ENCODE data around the gene GOLGA8J. TPM values are rescaled to one million over a fixed set of nuclear protein-coding genes. Genes with fewer than 3 reads are reported as not detected.

Gene GOLGA8J
- total and polyA plus RNA-seq, 4 donors, result 0.06 to 0.25 TPM; not detected in 2

GRCh38 chr15:30065025-30065801 is 17.5 kb upstream of the GOLGA8J start:
- Histone ChIP-seq H3K9ac (ENCODE audit: low read depth in 1 of 2, low read length in 2 of 2) (no peak overlapping the region), H3K36me3 (ENCODE audit: control insufficient read depth in 4 of 4, insufficient read depth in 3 of 4, low read depth in 1 of 4, low read length in 3 of 4) (no peaks in the 10 kb centered on the region), H3K4me1 (ENCODE audit: control insufficient read depth in 4 of 4, insufficient read depth in 4 of 4, low read length in 3 of 4) (peaks cover 0 to 8% (median 8%) of the 10 kb centered on the region in 4 donors), H3K27me3 (ENCODE audit: control insufficient read depth in 4 of 4, insufficient read depth in 4 of 4, low read length in 3 of 4) (no peaks in the 10 kb centered on the region), H3K9me3 (ENCODE audit: control insufficient read depth in 4 of 4, low read length in 3 of 4) (no peaks in the 10 kb centered on the region), H3K4me3 (ENCODE audit: low read depth in 1 of 3, low read length in 3 of 3) (no peak overlapping the region), H3K27ac (ENCODE audit: low read depth in 1 of 2, low read length in 2 of 2) (no peak overlapping the region)
- DNase-seq (ENCODE audit: low spot score), result no peak
- TF ChIP-seq HNF4A (conservative IDR thresholded peaks at IDR 0.05) (peak in 1 of 2 donors; percentile 21), RXRA (IDR thresholded peaks at IDR 0.05) (no peak)
- 62% methylated on average over 12 of the region's 12 CpGs for WGBS

DNA sequence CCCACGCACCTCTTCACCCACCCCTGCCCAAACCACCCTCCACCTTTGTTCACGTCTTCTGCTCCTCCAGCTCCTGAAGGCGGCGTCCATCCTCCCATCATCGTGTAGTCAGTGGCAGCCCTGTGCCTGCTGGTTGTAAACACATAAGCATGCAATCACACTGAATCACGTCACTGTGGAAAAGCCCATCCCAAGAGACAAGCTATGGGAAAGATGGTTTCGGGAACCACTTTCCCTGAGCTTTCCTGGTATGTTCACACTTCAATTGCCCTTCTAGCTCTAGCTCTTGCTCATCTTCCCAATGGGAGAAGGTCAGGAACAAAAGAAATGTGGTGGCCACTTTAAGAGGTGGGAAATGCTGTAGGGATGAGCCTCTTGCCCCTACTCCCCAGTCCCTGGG is 14.4 kb upstream of the GOLGA8J start:
- Histone ChIP-seq H3K9me3 (ENCODE audit: control insufficient read depth in 4 of 4, low read length in 3 of 4) (no peaks in the 10 kb centered on the region), H3K9ac (ENCODE audit: low read depth in 1 of 2, low read length in 2 of 2) (no peak overlapping the region), H3K27me3 (ENCODE audit: control insufficient read depth in 4 of 4, insufficient read depth in 4 of 4, low read length in 3 of 4) (no peaks in the 10 kb centered on the region), H3K27ac (ENCODE audit: low read depth in 1 of 2, low read length in 2 of 2) (no peak overlapping the region), H3K4me3 (ENCODE audit: low read depth in 1 of 3, low read length in 3 of 3) (no peak overlapping the region), H3K36me3 (ENCODE audit: control insufficient read depth in 4 of 4, insufficient read depth in 3 of 4, low read depth in 1 of 4, low read length in 3 of 4) (no peaks in the 10 kb centered on the region), H3K4me1 (ENCODE audit: control insufficient read depth in 4 of 4, insufficient read depth in 4 of 4, low read length in 3 of 4) (peaks cover 0 to 8% (median 8%) of the 10 kb centered on the region in 4 donors)
- TF ChIP-seq FOXA2 (IDR thresholded peaks at IDR 0.05), result no peak
- TF ChIP-seq, protein P1, sequence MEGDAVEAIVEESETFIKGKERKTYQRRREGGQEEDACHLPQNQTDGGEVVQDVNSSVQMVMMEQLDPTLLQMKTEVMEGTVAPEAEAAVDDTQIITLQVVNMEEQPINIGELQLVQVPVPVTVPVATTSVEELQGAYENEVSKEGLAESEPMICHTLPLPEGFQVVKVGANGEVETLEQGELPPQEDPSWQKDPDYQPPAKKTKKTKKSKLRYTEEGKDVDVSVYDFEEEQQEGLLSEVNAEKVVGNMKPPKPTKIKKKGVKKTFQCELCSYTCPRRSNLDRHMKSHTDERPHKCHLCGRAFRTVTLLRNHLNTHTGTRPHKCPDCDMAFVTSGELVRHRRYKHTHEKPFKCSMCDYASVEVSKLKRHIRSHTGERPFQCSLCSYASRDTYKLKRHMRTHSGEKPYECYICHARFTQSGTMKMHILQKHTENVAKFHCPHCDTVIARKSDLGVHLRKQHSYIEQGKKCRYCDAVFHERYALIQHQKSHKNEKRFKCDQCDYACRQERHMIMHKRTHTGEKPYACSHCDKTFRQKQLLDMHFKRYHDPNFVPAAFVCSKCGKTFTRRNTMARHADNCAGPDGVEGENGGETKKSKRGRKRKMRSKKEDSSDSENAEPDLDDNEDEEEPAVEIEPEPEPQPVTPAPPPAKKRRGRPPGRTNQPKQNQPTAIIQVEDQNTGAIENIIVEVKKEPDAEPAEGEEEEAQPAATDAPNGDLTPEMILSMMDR (IDR thresholded peaks at IDR 0.05; ENCODE audit: low read depth, low read length, missing input control), result no peak
- no peak for TF ChIP-seq TAF1 (conservative IDR thresholded peaks at IDR 0.05)
- TF ChIP-seq EGR1 (IDR thresholded peaks at IDR 0.05; ENCODE audit: low read depth in 2 of 2), result no peak
- no peak for TF ChIP-seq YY1 (IDR thresholded peaks at IDR 0.05)
- TF ChIP-seq, protein P2, sequence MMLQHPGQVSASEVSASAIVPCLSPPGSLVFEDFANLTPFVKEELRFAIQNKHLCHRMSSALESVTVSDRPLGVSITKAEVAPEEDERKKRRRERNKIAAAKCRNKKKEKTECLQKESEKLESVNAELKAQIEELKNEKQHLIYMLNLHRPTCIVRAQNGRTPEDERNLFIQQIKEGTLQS (IDR thresholded peaks at IDR 0.05), result no peak
- no peak for TF ChIP-seq SP1 (IDR thresholded peaks at IDR 0.05)
- TF ChIP-seq RXRA (IDR thresholded peaks at IDR 0.05), result no peak
- no peak for TF ChIP-seq RAD21 (IDR thresholded peaks at IDR 0.05)
- TF ChIP-seq, protein P3, sequence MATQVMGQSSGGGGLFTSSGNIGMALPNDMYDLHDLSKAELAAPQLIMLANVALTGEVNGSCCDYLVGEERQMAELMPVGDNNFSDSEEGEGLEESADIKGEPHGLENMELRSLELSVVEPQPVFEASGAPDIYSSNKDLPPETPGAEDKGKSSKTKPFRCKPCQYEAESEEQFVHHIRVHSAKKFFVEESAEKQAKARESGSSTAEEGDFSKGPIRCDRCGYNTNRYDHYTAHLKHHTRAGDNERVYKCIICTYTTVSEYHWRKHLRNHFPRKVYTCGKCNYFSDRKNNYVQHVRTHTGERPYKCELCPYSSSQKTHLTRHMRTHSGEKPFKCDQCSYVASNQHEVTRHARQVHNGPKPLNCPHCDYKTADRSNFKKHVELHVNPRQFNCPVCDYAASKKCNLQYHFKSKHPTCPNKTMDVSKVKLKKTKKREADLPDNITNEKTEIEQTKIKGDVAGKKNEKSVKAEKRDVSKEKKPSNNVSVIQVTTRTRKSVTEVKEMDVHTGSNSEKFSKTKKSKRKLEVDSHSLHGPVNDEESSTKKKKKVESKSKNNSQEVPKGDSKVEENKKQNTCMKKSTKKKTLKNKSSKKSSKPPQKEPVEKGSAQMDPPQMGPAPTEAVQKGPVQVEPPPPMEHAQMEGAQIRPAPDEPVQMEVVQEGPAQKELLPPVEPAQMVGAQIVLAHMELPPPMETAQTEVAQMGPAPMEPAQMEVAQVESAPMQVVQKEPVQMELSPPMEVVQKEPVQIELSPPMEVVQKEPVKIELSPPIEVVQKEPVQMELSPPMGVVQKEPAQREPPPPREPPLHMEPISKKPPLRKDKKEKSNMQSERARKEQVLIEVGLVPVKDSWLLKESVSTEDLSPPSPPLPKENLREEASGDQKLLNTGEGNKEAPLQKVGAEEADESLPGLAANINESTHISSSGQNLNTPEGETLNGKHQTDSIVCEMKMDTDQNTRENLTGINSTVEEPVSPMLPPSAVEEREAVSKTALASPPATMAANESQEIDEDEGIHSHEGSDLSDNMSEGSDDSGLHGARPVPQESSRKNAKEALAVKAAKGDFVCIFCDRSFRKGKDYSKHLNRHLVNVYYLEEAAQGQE (IDR thresholded peaks at IDR 0.05), result no peak
- TF ChIP-seq FOXA1 (IDR thresholded peaks at IDR 0.05), result no peak
- no peak for TF ChIP-seq MAX (IDR thresholded peaks at IDR 0.05)
- TF ChIP-seq HNF4A (conservative IDR thresholded peaks at IDR 0.05), result no peak
- no peak for TF ChIP-seq JUND (IDR thresholded peaks at IDR 0.05)
- no peak for TF ChIP-seq NR2F2 (IDR thresholded peaks at IDR 0.05)
- TF ChIP-seq GABPA (IDR thresholded peaks at IDR 0.05 in 1 of 2, conservative IDR thresholded peaks at IDR 0.05 in 1 of 2), result no peak
- TF ChIP-seq, protein P4, sequence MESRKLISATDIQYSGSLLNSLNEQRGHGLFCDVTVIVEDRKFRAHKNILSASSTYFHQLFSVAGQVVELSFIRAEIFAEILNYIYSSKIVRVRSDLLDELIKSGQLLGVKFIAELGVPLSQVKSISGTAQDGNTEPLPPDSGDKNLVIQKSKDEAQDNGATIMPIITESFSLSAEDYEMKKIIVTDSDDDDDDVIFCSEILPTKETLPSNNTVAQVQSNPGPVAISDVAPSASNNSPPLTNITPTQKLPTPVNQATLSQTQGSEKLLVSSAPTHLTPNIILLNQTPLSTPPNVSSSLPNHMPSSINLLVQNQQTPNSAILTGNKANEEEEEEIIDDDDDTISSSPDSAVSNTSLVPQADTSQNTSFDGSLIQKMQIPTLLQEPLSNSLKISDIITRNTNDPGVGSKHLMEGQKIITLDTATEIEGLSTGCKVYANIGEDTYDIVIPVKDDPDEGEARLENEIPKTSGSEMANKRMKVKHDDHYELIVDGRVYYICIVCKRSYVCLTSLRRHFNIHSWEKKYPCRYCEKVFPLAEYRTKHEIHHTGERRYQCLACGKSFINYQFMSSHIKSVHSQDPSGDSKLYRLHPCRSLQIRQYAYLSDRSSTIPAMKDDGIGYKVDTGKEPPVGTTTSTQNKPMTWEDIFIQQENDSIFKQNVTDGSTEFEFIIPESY (IDR thresholded peaks at IDR 0.05), result no peak
- no peak for TF ChIP-seq HNF4G (IDR thresholded peaks at IDR 0.05)
- 94% methylated on average over 7 of the region's 7 CpGs for WGBS
- DNase-seq (ENCODE audit: low spot score), result no peak

All from liver (tissue), 9 donors.